Esophagus mucosa (tissue), 1 donor: ENCODE measurements around the gene ZBTB11. TPM values are rescaled to one million over a fixed set of nuclear protein-coding genes. Genes with fewer than 3 reads are reported as not detected.
A peak's percentile ranks its signal among the peaks of the same experiment; 100 is the strongest.
"Not testable (repeated sequence)": the region's sequence is repeated elsewhere in the genome, so short reads cannot be mapped to it uniquely, and the experiment has no call there.

Experiments used
- ATAC-seq: fragments of 200-7000 bp; cut with Tn5 transposase; one replicate; pipeline ENCODE4 v1.9.1; 2020
- total RNA-seq: library from RNA; stranded (reverse); gene quantifications from one replicate; pipeline ENCODE4 v1.2.4, GENCODE V29; 2023
- donor health status: DM: yes; HTN: yes; CAD: no.

Gene ZBTB11
- total RNA-seq, 1 donor from 2014 or later, result 10.0 TPM

- ATAC-seq, result not testable (repeated sequence)
Measured at GRCh38 chr3:101691685-101692671, 15.0 kb upstream of the ZBTB11 start.

GRCh38 chr3:101690972-101691371 is 14.0 kb upstream of the ZBTB11 start:
- no peak for ATAC-seq

GRCh38 chr3:101689286-101689685 is 12.4 kb upstream of the ZBTB11 start:
- no peak for ATAC-seq

GRCh38 chr3:101687142-101687931 is 10.4 kb upstream of the ZBTB11 start:
- peak; percentile 25 for ATAC-seq

- peak; percentile 13 for ATAC-seq
Measured at GRCh38 chr3:101685870-101686307, 9.0 kb upstream of the ZBTB11 start.

- ATAC-seq, result peak; percentile 38
Measured at GRCh38 chr3:101685050-101685400, 8.1 kb upstream of the ZBTB11 start.

- no peak for ATAC-seq
Measured at GRCh38 chr3:101680466-101680865, 3.5 kb upstream of the ZBTB11 start.

- not testable (repeated sequence) for ATAC-seq
Measured at GRCh38 chr3:101678837-101679236, 1.9 kb upstream of the ZBTB11 start.

GRCh38 chr3:101677436-101678286 is 729 bp upstream of the ZBTB11 start:
- ATAC-seq, result no peak

GRCh38 chr3:101676216-101676764 is 642 bp downstream of the ZBTB11 start:
- peak; percentile 96 for ATAC-seq

GRCh38 chr3:101675709-101676215 is 1.2 kb downstream of the ZBTB11 start:
- no peak for ATAC-seq

- no peak for ATAC-seq
Measured at GRCh38 chr3:101674518-101674917, 2.4 kb downstream of the ZBTB11 start.

- no peak for ATAC-seq
Measured at GRCh38 chr3:101673953-101674352, 3.0 kb downstream of the ZBTB11 start.

- ATAC-seq, result no peak
Measured at GRCh38 chr3:101671014-101671413, 5.9 kb downstream of the ZBTB11 start.

- ATAC-seq, result no peak
Measured at GRCh38 chr3:101667844-101668243, 9.1 kb downstream of the ZBTB11 start.

GRCh38 chr3:101667331-101667730 is 9.6 kb downstream of the ZBTB11 start:
- ATAC-seq, result no peak

GRCh38 chr3:101665851-101666250 is 11.1 kb downstream of the ZBTB11 start:
- ATAC-seq, result no peak

- ATAC-seq, result no peak
Measured at GRCh38 chr3:101665357-101665756, 11.6 kb downstream of the ZBTB11 start.

- no peak for ATAC-seq
Measured at GRCh38 chr3:101660714-101661113, 16.2 kb downstream of the ZBTB11 start.

GRCh38 chr3:101656651-101657050 is 20.3 kb downstream of the ZBTB11 start:
- no peak for ATAC-seq

- peak; percentile 96 for ATAC-seq
Measured at GRCh38 chr3:101646726-101647125, 30.2 kb downstream of the ZBTB11 start.
